HG03432 (cell line): ENCODE data around the gene MAGEA9B.
"Not testable (repeated sequence)": the region's sequence is repeated elsewhere in the genome, so short reads cannot be mapped to it uniquely, and the experiment has no call there.

Experiments used
- ATAC-seq: cut with Tn5 transposase; IDR thresholded peaks from one replicate; pipeline ENCODE4 v1.9.1; 2021; ENCODE audit warnings: mild to moderate bottlenecking, moderate library complexity; ENCODE audit not compliant: unreplicated experiment

MAGEA9B gene

GRCh38 chrX:149587359-149587758 lies at the start of gene MAGEA9B:
Gene MAGEA9B, minus strand, starts transcription at chrX:149587459. Its CDS starts 4,280 bp downstream, at chrX:149583179.
- ATAC-seq: not testable (repeated sequence)

- ATAC-seq: no peak
Observed at GRCh38 chrX:149633511-149633910, 46.3 kb upstream of the MAGEA9B start.

DNA sequence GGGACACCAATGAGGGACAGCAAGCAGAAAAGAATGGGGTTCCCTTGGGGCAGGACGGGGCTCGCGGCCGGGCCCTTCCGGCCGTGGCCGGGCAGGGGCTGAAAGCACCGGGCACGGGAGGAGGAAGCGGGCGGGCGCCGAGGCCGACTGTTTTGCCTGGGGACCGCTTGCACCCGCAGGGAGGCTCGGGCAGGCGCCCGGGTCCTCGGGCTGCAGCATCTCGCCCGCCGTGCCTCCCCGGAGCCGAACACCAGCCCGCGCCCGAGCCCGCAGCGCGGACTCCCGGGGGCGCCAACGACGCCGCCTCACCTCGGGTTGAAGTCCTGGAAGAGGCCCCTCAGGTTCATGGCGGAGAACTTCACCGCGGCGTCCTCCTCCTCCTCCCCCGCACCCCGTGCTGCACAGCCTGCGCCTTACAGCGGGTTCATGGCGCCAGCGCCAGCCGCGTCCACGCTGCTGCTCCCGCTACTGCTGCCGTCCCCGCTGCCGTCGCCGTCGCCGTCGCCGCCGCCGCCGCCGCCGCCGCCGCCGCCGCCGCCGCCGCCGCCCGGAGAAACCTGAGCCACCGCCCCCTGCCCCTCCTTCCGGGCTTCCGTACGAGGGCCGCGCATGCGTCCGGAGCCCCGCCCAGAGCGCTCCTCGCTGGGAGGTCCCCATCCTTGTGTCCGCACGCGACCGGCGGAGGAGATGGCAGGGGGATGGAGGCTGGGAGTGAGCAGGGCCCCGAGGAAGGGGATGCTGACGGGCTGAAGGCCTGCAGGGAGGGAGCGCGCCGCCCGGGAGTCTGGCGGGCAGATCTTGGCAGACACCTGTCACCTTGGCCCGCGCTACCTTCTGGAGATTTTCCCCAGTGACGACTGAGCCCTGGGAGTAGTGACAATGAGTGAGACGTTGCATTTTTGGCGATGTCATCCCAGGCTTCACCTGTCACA lies 44.2 kb upstream of the MAGEA9B start, which contains the start of gene TMEM185A:
Gene TMEM185A (minus strand): TSS at position 559 of the 932 bp plus-strand sequence. CDS start 212 bp downstream, at position 347.
- ATAC-seq: peak; percentile 95

DNA sequence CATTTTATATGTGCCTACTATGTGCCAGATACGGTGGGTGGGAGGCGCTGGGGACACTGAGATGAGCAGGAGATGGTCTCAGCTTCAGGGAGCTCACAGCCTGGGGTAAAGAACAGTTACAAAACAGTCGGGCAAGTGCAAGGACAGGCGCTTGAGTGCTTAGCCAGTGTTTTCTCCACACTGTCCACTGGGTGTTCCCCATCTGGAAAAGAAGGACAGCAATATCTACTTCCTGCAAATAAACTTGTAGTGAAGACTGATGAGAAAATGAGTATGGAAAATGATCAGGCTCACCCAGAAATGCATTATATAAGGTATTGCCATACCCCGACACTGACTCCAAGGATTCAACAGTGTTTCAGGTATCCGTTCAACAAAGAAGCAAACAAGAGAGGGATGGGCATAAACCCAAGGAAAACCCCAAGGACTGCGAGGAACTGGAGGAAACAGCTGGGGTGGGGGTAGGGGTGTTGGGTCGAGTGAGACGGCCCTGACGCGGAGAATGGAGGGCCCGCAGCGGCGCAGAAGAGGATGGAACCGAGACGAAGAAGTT lies 43.5 kb upstream of the MAGEA9B start:
- no peak for ATAC-seq

DNA sequence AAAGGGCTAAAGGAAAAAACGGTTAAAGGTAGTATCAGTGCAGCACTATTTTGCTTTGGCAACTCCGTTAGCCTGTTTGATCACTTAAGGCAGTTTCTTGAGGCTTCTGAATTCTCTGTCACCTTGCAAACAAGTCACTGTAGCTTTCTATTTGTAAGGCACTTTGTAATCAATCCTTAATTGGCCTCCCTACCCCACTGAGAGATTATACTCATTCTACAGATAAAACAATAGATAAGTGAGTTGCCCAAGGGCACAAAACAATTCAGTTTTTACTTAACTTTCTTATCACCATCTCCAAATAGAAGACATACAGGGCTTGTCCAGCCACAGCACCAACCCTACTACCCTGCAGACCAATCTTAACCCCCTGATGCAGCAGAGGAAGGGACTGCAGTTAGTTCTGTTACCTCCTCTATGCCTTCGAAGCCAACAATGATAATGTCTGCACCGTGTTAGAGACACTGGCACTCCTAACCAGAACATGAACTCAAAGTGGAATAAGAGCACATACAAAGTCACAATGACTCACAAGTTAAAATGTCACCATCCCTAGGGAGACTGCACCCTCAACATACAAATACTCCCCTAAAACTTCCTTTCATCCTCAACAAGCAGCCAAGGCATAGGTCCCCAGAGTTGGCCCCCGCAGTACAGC lies 42.6 kb upstream of the MAGEA9B start:
- no peak for ATAC-seq

- ATAC-seq: no peak
Observed at GRCh38 chrX:149628768-149629167, 41.5 kb upstream of the MAGEA9B start.

DNA sequence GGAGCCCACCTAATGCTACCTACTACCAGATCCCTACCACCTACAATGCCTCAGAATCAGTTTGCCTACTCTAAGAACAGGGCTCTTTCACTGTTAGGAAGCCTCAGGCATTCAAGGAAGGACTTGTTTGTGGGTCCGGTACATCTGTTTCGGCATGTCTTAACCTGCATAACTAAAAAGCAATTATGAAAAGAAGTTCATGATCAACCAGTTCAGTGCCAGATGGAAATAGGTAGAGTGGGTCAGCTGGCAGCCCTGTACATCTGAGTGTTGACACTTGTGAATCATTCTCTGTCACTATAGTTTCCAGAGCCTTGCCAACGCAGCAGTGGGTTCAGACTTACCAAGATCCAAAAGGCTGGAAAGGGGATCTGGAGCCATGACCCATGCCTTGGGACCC lies 41.0 kb upstream of the MAGEA9B start:
- no peak for ATAC-seq

GRCh38 chrX:149626829-149627228 lies 39.6 kb upstream of the MAGEA9B start:
- not testable (repeated sequence) for ATAC-seq

- not testable (repeated sequence) for ATAC-seq
Observed at GRCh38 chrX:149619662-149620061, 32.4 kb upstream of the MAGEA9B start.

DNA sequence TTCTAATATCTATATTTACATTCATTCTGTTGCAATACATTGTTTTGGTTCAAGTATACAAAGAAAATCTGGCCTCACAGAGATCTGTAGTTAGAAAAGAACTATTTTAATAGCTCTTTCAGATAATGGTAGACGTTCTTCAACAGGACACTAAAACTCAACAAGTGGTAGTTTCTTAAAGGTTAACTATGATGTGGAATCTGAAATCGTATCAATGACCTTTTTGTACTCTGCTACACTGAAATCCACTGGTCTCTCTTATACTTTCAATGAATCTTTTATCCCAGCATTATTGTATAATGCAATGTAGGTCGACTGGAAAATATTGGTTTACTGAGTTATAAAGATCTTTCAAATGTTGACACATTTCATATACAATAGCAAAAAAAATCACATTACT lies 31.6 kb upstream of the MAGEA9B start:
- no peak for ATAC-seq

GRCh38 chrX:149611623-149612175 lies 24.4 kb upstream of the MAGEA9B start:
- ATAC-seq: no peak

DNA sequence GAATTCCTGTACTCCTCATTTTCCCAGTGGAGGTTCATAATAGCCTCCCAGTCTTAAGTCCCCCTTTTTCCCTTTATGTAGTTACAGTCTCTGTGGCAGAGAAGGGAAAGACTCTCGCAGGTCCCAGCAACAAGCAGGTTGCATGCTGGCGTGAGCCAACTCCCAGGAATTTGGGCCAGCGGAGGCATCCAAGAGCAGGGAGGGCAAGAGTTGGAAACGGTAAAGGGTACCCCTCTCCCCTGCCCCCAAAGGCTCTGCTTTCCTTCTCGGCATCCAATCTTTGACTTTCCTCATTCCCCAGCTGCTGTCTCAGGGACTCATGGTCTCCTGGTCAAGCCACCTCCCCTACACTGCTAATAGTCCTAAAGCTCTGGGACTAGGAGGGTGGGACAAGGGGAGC lies 23.3 kb upstream of the MAGEA9B start:
- no peak for ATAC-seq

DNA sequence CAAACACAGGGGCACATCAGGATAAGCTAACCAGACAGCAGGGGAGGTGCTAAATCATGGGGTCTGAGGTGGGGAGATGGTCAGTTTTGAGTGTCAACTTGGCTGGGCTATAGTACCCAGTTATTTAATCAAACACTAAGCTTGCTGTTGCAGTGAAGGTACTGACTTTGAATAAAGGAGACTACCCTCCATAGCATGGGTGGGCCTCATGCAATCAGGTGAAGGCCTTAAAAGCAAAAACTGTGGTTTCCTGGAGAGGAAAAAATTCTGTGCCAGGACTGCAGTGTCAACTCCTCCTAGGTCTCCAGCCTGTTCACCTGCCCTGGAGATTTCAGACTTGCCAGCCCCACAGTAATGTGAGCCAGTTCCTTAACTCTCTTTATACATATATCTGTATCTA lies 20.4 kb upstream of the MAGEA9B start:
- no peak for ATAC-seq

DNA sequence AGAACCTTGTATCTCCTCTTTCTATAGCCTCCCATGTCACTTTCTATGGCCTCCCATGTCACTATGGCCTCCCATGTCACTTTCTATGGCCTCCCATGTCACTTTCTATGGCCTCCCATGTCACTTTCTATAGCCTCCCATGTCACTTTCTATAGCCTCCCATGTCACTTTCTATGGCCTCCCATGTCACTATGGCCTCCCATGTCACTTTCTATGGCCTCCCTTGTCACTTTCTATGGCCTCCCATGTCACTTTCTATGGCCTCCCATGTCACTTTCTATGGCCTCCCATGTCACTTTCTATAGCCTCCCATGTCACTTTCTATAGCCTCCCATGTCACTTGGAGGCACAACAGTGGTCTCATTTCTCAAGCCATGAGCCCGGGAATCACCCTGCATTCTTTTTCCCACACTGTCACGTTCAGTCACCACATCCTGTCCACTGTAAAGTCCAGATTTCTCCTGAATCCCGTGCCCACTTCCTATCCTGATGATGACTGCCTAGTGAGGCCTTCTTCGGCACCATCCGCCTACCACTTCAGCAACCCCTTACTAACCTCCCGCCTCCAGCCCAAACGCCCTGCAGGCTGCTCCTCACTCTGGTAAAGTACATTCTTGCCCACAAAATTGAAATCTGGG lies 18.1 kb upstream of the MAGEA9B start:
- not testable (repeated sequence) for ATAC-seq

DNA sequence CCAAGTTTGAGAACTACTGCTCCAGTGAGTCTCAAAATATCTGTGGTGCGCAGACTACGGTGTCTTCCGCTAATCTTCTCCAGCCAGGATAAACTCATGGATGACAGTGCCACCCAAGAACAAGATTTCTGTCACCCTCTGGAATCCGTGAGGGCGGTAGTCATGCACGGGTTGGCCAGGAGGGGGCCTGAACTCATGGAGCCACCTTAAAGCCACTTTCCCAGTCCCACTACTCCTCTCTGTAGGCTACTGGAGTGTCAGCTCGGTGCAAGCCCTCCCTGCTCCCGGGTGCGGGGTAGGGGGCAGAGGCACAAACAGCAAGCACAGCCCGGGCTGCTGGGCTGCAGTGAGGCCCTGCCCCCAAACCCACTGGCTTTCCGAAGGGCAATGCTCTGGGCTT lies 11.3 kb upstream of the MAGEA9B start:
- not testable (repeated sequence) for ATAC-seq

GRCh38 chrX:149595943-149596342 lies 8.7 kb upstream of the MAGEA9B start:
- not testable (repeated sequence) for ATAC-seq

DNA sequence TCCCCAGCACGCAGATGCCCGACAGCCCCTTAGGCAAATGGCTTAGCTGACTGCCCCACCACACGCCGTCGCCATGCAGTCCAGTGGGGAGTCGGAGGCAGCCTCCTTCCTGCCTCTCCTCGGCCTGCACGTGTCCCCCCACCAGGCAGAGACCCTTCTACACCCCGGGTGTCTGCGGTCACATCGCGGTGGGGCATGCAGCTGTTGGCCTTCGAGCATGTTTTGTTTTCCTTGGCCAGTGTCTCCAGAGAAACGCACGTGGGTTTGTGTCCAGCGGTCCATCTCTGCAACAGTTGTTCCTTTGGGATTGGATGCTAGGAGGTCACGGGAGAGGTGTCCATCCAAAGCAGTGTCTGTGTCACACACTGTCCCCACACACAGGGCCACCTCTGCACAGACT lies 8.0 kb upstream of the MAGEA9B start, which contains the start of gene HSFX2:
Gene HSFX2 (minus strand): TSS at position 101 of the 400 bp plus-strand sequence. CDS start 614 bp downstream, outside the sequence.
- not testable (repeated sequence) for ATAC-seq

DNA sequence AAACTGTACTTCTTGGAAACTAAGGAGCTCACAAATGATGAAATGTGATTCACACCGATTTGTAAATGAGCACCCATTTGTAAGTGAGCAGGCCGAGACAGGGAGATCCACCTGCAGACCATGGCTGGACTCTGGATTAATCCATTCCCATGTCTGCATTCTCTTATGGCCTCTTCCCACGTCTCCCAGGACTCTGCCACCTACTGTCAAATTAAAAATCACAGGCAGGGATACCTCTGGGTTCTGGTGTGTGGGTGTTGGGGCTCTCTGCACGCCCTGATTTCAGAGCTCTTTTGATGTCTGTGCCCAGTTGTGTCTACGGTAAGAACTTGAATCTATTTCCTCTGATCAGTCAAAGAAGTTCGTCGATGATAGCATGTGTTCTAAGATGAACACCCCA lies 3.7 kb upstream of the MAGEA9B start:
- not testable (repeated sequence) for ATAC-seq

DNA sequence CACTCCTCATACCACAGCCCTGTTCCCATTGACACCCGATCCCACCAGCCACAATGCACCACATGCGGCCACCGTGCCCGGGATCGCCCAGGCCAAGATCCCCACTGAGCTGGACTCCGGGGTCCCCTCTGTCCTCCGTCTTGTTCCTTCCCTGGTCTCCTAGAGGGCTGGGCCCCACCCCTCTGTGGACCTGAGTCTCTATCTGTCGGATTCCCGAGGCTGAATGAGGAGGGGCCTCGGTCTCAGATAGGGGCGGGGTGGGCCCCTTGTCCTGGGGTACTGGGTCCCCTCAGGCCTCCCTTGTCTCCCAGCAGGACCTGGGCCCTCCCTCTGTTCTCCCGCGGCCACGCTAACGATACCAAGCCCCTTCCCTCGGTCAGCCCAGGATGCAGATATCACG lies 1.6 kb downstream of the MAGEA9B start:
- ATAC-seq: not testable (repeated sequence)

DNA sequence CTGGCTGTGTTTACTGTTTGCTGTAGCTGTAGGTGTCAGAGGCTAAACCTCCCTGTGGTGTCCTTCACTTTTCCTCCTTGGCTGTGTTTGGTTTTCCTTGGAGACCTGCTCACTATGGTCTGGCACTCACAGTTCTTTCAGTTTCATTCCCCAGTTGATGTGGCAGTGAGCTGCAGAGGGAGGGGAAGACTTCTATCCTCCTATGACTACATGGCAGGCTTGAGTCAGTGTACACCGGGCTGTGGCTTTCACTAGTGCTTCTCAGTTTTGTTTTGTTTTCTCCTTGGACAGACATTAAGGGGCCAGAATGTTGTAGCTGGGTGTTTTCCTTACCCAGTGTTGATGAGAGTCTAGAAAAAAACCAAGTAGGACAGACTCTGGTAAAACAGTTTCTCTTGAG lies 13.8 kb downstream of the MAGEA9B start:
- peak; percentile 100 for ATAC-seq

- no peak for ATAC-seq
Observed at GRCh38 chrX:149572743-149573142, 14.5 kb downstream of the MAGEA9B start.
